ENCODE data around the gene LTF. TPM values are rescaled to one million over a fixed set of nuclear protein-coding genes. Genes with fewer than 3 reads are reported as not detected.
"Not testable (repeated sequence)": the region's sequence is repeated elsewhere in the genome, so short reads cannot be mapped to it uniquely, and the experiment has no call there.

Gene LTF
- total and polyA plus RNA-seq, 2 of the 13 experiments (the other 11 are each of a cell fraction or from before 2014, with no cell fraction given), result not detected

- H3K9me3 ChIP-seq (ENCODE audit: low read length); FAIRE-seq; H3K27me3 ChIP-seq (ENCODE audit: control insufficient read depth in 1 of 2, insufficient read depth in 2 of 2, low read length in 2 of 2); intact Hi-C loops (cut with micrococcal nuclease; ENCODE audit: unreplicated experiment); H3K36me3 ChIP-seq (replicated peaks in 1 of 2; ENCODE audit: control insufficient read depth in 1 of 2, insufficient read depth in 2 of 2, low read length in 2 of 2); BruUV-seq (replicated peaks); CTCF ChIA-PET (ENCODE audit: low intra/inter-chr PET ratio, low total read pairs); H3K9ac ChIP-seq (ENCODE audit: insufficient read depth, low read depth, low read length); in situ Hi-C loops (cut with HindIII; ENCODE audit: extremely low pct_ligation_motif_present, low pct_unique_long_range_greater_than_20kb); H2AFZ ChIP-seq (ENCODE audit: low read length); H3K4me2 ChIP-seq (ENCODE audit: low read depth, low read length); ATAC-seq; H3K27ac ChIP-seq (ENCODE audit: extremely low read length, insufficient read depth, low read length); H3K4me1 ChIP-seq (ENCODE audit: insufficient read depth, low read length); H4K20me1 ChIP-seq (ENCODE audit: insufficient read depth, low read length); H3K4me3 ChIP-seq (replicated peaks in 1 of 3; ENCODE audit: insufficient read depth in 1 of 3, low read depth in 2 of 3, low read length in 3 of 3); H3K79me2 ChIP-seq (ENCODE audit: insufficient read depth, low read length); POLR2A ChIA-PET; DNase-seq (ENCODE audit: low spot score): not testable (repeated sequence)
- 7% methylated on average over 3 of the region's 4 CpGs for WGBS (ENCODE audit: low lambda C conversion rate)
These were observed 31.6 kb downstream of the LTF start for GRCh38 chr3:46433118-46433517.

DNA sequence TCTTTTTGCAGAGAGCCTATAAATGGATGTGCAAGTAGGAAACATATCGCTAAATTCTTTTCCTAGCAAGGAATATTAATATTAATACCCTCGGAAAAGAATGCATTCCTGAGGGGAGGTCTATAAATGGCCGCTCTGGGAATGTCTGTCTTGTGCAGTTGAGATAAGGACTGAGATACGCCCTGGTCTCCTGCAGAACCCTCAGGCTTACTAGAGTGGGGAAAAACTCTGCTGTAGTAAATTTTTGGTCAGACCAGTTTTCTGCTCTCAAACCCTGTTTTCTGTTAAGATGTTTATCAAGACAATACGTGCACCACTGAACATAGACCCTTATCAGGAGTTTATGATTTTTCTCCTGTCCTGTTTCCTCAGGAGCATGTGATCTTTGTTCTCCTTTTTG, 32.8 kb downstream of the LTF start:
- in situ Hi-C loops (cut with HindIII; ENCODE audit: extremely low pct_ligation_motif_present, low pct_unique_long_range_greater_than_20kb); H3K27me3 ChIP-seq (ENCODE audit: control insufficient read depth in 1 of 2, insufficient read depth in 2 of 2, low read length in 2 of 2); BruUV-seq (replicated peaks); POLR2A ChIA-PET; CTCF ChIA-PET (ENCODE audit: low intra/inter-chr PET ratio, low total read pairs); H3K9me3 ChIP-seq (ENCODE audit: low read length); intact Hi-C loops (cut with micrococcal nuclease; ENCODE audit: unreplicated experiment); H3K27ac ChIP-seq (ENCODE audit: extremely low read length, insufficient read depth, low read length); H3K36me3 ChIP-seq (replicated peaks in 1 of 2; ENCODE audit: control insufficient read depth in 1 of 2, insufficient read depth in 2 of 2, low read length in 2 of 2); ATAC-seq; H3K79me2 ChIP-seq (ENCODE audit: insufficient read depth, low read length); H3K4me3 ChIP-seq (replicated peaks in 1 of 3; ENCODE audit: insufficient read depth in 1 of 3, low read depth in 2 of 3, low read length in 3 of 3); FAIRE-seq; H3K4me2 ChIP-seq (ENCODE audit: low read depth, low read length); DNase-seq (ENCODE audit: low spot score); H2AFZ ChIP-seq (ENCODE audit: low read length); H3K9ac ChIP-seq (ENCODE audit: insufficient read depth, low read depth, low read length); H4K20me1 ChIP-seq (ENCODE audit: insufficient read depth, low read length): not testable (repeated sequence)
- WGBS (ENCODE audit: low lambda C conversion rate), result 67% methylated on average over 5 of the region's 5 CpGs
- peaks cover 13% of the 10 kb centered on the region for H3K4me1 ChIP-seq (ENCODE audit: insufficient read depth, low read length)

- 77% methylated on average over 1 of the region's 1 CpG for WGBS (ENCODE audit: low lambda C conversion rate)
- H3K79me2 ChIP-seq (ENCODE audit: insufficient read depth, low read length); H3K4me3 ChIP-seq (replicated peaks in 1 of 3; ENCODE audit: insufficient read depth in 1 of 3, low read depth in 2 of 3, low read length in 3 of 3); ATAC-seq; DNase-seq (ENCODE audit: low spot score); H3K4me2 ChIP-seq (ENCODE audit: low read depth, low read length); FAIRE-seq; H3K27me3 ChIP-seq (ENCODE audit: control insufficient read depth in 1 of 2, insufficient read depth in 2 of 2, low read length in 2 of 2); H2AFZ ChIP-seq (ENCODE audit: low read length); H3K9ac ChIP-seq (ENCODE audit: insufficient read depth, low read depth, low read length); POLR2A ChIA-PET; CTCF ChIA-PET (ENCODE audit: low intra/inter-chr PET ratio, low total read pairs); H3K27ac ChIP-seq (ENCODE audit: extremely low read length, insufficient read depth, low read length); H4K20me1 ChIP-seq (ENCODE audit: insufficient read depth, low read length); in situ Hi-C loops (cut with HindIII; ENCODE audit: extremely low pct_ligation_motif_present, low pct_unique_long_range_greater_than_20kb); H3K36me3 ChIP-seq (replicated peaks in 1 of 2; ENCODE audit: control insufficient read depth in 1 of 2, insufficient read depth in 2 of 2, low read length in 2 of 2); intact Hi-C loops (cut with micrococcal nuclease; ENCODE audit: unreplicated experiment); H3K9me3 ChIP-seq (ENCODE audit: low read length); BruUV-seq (replicated peaks): not testable (repeated sequence)
- H3K4me1 ChIP-seq (ENCODE audit: insufficient read depth, low read length), result peaks cover 13% of the 10 kb centered on the region
These were observed 33.8 kb downstream of the LTF start for GRCh38 chr3:46430879-46431278.

Data from HepG2 (cell line).